ENCODE measurements around the gene SCG5.

SCG5 gene

GRCh38 chr15:32721596-32721995, 80.1 kb downstream of the SCG5 start:
- Histone ChIP-seq H3K27me3 (replicated peaks in 2 of 5; ENCODE audit: control insufficient read depth in 4 of 5, insufficient read depth in 5 of 5, low read length in 4 of 5) (peaks cover 6 to 50% (median 26%) of the 10 kb centered on the region in 5 experiments), H3K4me1 (ENCODE audit: control extremely low read depth in 1 of 4, control insufficient read depth in 4 of 4, insufficient read depth in 4 of 4, low read length in 3 of 4) (peaks cover 3 to 29% (median 26%) of the 10 kb centered on the region in 4 experiments), H3K36me3 (ENCODE audit: control insufficient read depth in 4 of 4, insufficient read depth in 4 of 4, low read length in 3 of 4) (no peaks in the 10 kb centered on the region), H3K27ac (ENCODE audit: insufficient read depth in 1 of 2, low read depth in 1 of 2, low read length in 2 of 2, poor library complexity in 1 of 2, severe bottlenecking in 2 of 2) (no peak overlapping the region), H3K9me3 (ENCODE audit: control extremely low read depth in 1 of 5, control insufficient read depth in 4 of 5, insufficient read depth in 2 of 5, low read depth in 1 of 5, low read length in 4 of 5) (no peaks in the 10 kb centered on the region), H3K4me3 (ENCODE audit: control insufficient read depth in 1 of 7, extremely low read depth in 1 of 7, insufficient read depth in 4 of 7, low read depth in 2 of 7, low read length in 6 of 7) (no peak overlapping the region)
- ChIA-PET CTCF (no interaction called here), POLR2A (no interaction called here)
- 90% methylated on average over 5 of the region's 6 CpGs for WGBS (ENCODE audit: insufficient coverage)
- DNase-seq = no peak

DNA sequence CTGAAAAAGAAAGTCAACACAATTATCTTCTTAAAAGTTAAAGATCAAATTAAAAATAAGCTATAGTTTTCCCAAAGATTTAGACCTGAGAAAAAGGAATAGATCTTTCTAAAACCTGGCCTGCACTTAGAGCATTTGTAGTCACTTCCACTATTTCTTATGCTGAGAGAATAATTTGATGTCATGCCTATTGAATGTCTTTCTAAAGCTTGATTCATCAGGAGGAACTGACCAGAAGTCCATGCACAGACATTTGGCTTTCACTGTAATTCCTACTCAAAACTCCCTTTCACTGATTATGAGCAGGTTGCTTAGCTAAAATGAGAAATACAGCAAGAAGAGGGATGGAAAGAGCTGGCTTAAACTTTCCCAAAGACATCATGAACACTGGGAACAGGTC, 80.6 kb downstream of the SCG5 start:
- H3K36me3 ChIP-seq (ENCODE audit: control insufficient read depth in 4 of 4, insufficient read depth in 4 of 4, low read length in 3 of 4) = no peaks in the 10 kb centered on the region
- ChIA-PET CTCF (no interaction called here), POLR2A (no interaction called here)
- H3K9me3 ChIP-seq (ENCODE audit: control extremely low read depth in 1 of 5, control insufficient read depth in 4 of 5, insufficient read depth in 2 of 5, low read depth in 1 of 5, low read length in 4 of 5) = no peaks in the 10 kb centered on the region
- H3K4me3 ChIP-seq (ENCODE audit: control insufficient read depth in 1 of 7, extremely low read depth in 1 of 7, insufficient read depth in 4 of 7, low read depth in 2 of 7, low read length in 6 of 7) = no peak overlapping the region
- H3K27ac ChIP-seq (ENCODE audit: insufficient read depth in 1 of 2, low read depth in 1 of 2, low read length in 2 of 2, poor library complexity in 1 of 2, severe bottlenecking in 2 of 2) = no peak overlapping the region
- peaks cover 2 to 45% (median 21%) of the 10 kb centered on the region in 5 experiments for H3K27me3 ChIP-seq (replicated peaks in 2 of 5; ENCODE audit: control insufficient read depth in 4 of 5, insufficient read depth in 5 of 5, low read length in 4 of 5)
- peaks cover 0 to 24% (median 22%) of the 10 kb centered on the region in 4 experiments for H3K4me1 ChIP-seq (ENCODE audit: control extremely low read depth in 1 of 4, control insufficient read depth in 4 of 4, insufficient read depth in 4 of 4, low read length in 3 of 4)
- no peak for DNase-seq

- H3K36me3 ChIP-seq (ENCODE audit: control insufficient read depth in 4 of 4, insufficient read depth in 4 of 4, low read length in 3 of 4) = no peaks in the 10 kb centered on the region
- no CpG with 5 or more reads among the region's 2 CpGs for WGBS (ENCODE audit: insufficient coverage)
- peak in 1 of 3 donors; percentile 21 for DNase-seq
- no peak overlapping the region for H3K4me3 ChIP-seq (ENCODE audit: control insufficient read depth in 1 of 7, extremely low read depth in 1 of 7, insufficient read depth in 4 of 7, low read depth in 2 of 7, low read length in 6 of 7)
- H3K4me1 ChIP-seq (ENCODE audit: control extremely low read depth in 1 of 4, control insufficient read depth in 4 of 4, insufficient read depth in 4 of 4, low read length in 3 of 4) = peaks cover 0 to 13% (median 11%) of the 10 kb centered on the region in 4 experiments
- no peak overlapping the region for H3K27ac ChIP-seq (ENCODE audit: insufficient read depth in 1 of 2, low read depth in 1 of 2, low read length in 2 of 2, poor library complexity in 1 of 2, severe bottlenecking in 2 of 2)
- POLR2A ChIA-PET = no interaction called here
- peaks cover 2 to 32% (median 17%) of the 10 kb centered on the region in 5 experiments for H3K27me3 ChIP-seq (replicated peaks in 2 of 5; ENCODE audit: control insufficient read depth in 4 of 5, insufficient read depth in 5 of 5, low read length in 4 of 5)
- CTCF ChIA-PET = no interaction called here
- no peaks in the 10 kb centered on the region for H3K9me3 ChIP-seq (ENCODE audit: control extremely low read depth in 1 of 5, control insufficient read depth in 4 of 5, insufficient read depth in 2 of 5, low read depth in 1 of 5, low read length in 4 of 5)
These were observed 81.8 kb downstream of the SCG5 start for GRCh38 chr15:32723171-32723948.

GRCh38 chr15:32729700-32730395, 88.3 kb downstream of the SCG5 start:
- Histone ChIP-seq H3K27me3 (replicated peaks in 2 of 5; ENCODE audit: control insufficient read depth in 4 of 5, insufficient read depth in 5 of 5, low read length in 4 of 5) (peaks cover 0 to 7% (median 3%) of the 10 kb centered on the region in 5 experiments), H3K9me3 (ENCODE audit: control extremely low read depth in 1 of 5, control insufficient read depth in 4 of 5, insufficient read depth in 2 of 5, low read depth in 1 of 5, low read length in 4 of 5) (no peaks in the 10 kb centered on the region), H3K4me1 (ENCODE audit: control extremely low read depth in 1 of 4, control insufficient read depth in 4 of 4, insufficient read depth in 4 of 4, low read length in 3 of 4) (peaks cover 0 to 8% (median 0%) of the 10 kb centered on the region in 4 experiments), H3K36me3 (ENCODE audit: control insufficient read depth in 4 of 4, insufficient read depth in 4 of 4, low read length in 3 of 4) (no peaks in the 10 kb centered on the region), H3K4me3 (ENCODE audit: control insufficient read depth in 1 of 7, extremely low read depth in 1 of 7, insufficient read depth in 4 of 7, low read depth in 2 of 7, low read length in 6 of 7) (no peak overlapping the region), H3K27ac (ENCODE audit: insufficient read depth in 1 of 2, low read depth in 1 of 2, low read length in 2 of 2, poor library complexity in 1 of 2, severe bottlenecking in 2 of 2) (no peak overlapping the region)
- 94% methylated on average over 2 of the region's 10 CpGs for WGBS (ENCODE audit: insufficient coverage)
- ChIA-PET CTCF (no interaction called here), POLR2A (no interaction called here)
- DNase-seq = no peak

- 60% methylated on average over 20 of the region's 27 CpGs for WGBS (ENCODE audit: insufficient coverage)
- DNase-seq = peak; percentile 10 to 52 (median 46)
- no peak overlapping the region for H3K27ac ChIP-seq (ENCODE audit: insufficient read depth in 1 of 2, low read depth in 1 of 2, low read length in 2 of 2, poor library complexity in 1 of 2, severe bottlenecking in 2 of 2)
These were observed 89.5 kb downstream of the SCG5 start for GRCh38 chr15:32730677-32731654.

DNA sequence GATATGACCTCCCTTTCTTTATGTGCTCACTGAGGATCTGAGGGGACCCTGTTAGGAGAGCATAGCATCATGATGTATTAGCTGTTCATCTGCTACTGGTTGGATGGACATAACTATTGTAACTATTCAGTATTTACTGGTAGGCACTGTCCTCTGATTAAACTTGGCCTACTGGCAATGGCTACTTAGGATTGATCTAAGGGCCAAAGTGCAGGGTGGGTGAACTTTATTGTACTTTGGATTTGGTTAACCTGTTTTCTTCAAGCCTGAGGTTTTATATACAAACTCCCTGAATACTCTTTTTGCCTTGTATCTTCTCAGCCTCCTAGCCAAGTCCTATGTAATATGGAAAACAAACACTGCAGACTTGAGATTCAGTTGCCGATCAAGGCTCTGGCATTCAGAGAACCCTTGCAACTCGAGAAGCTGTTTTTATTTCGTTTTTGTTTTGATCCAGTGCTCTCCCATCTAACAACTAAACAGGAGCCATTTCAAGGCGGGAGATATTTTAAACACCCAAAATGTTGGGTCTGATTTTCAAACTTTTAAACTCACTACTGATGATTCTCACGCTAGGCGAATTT, 91.2 kb downstream of the SCG5 start:
- peaks cover 0 to 8% (median 0%) of the 10 kb centered on the region in 4 experiments for H3K4me1 ChIP-seq (ENCODE audit: control extremely low read depth in 1 of 4, control insufficient read depth in 4 of 4, insufficient read depth in 4 of 4, low read length in 3 of 4)
- CTCF ChIA-PET = no interaction called here
- no peaks in the 10 kb centered on the region for H3K36me3 ChIP-seq (ENCODE audit: control insufficient read depth in 4 of 4, insufficient read depth in 4 of 4, low read length in 3 of 4)
- H3K27me3 ChIP-seq (replicated peaks in 2 of 5; ENCODE audit: control insufficient read depth in 4 of 5, insufficient read depth in 5 of 5, low read length in 4 of 5) = peaks cover 0 to 8% (median 3%) of the 10 kb centered on the region in 5 experiments
- 94% methylated on average over 3 of the region's 6 CpGs for WGBS (ENCODE audit: insufficient coverage)
- H3K27ac ChIP-seq (ENCODE audit: insufficient read depth in 1 of 2, low read depth in 1 of 2, low read length in 2 of 2, poor library complexity in 1 of 2, severe bottlenecking in 2 of 2) = no peak overlapping the region
- POLR2A ChIA-PET = no interaction called here
- H3K9me3 ChIP-seq (ENCODE audit: control extremely low read depth in 1 of 5, control insufficient read depth in 4 of 5, insufficient read depth in 2 of 5, low read depth in 1 of 5, low read length in 4 of 5) = no peaks in the 10 kb centered on the region
- no peak for DNase-seq
- no peak overlapping the region for H3K4me3 ChIP-seq (ENCODE audit: control insufficient read depth in 1 of 7, extremely low read depth in 1 of 7, insufficient read depth in 4 of 7, low read depth in 2 of 7, low read length in 6 of 7)

More at GRCh38 chr15:32730677-32731654, 89.5 kb downstream of the SCG5 start:
- Histone ChIP-seq H3K4me3 (ENCODE audit: control insufficient read depth in 1 of 7, extremely low read depth in 1 of 7, insufficient read depth in 4 of 7, low read depth in 2 of 7, low read length in 6 of 7) (peak overlapping the region in 1 of 7 experiments; percentile 2), H3K4me1 (ENCODE audit: control extremely low read depth in 1 of 4, control insufficient read depth in 4 of 4, insufficient read depth in 4 of 4, low read length in 3 of 4) (peaks cover 0 to 8% (median 0%) of the 10 kb centered on the region in 4 experiments), H3K9me3 (ENCODE audit: control extremely low read depth in 1 of 5, control insufficient read depth in 4 of 5, insufficient read depth in 2 of 5, low read depth in 1 of 5, low read length in 4 of 5) (no peaks in the 10 kb centered on the region), H3K36me3 (ENCODE audit: control insufficient read depth in 4 of 4, insufficient read depth in 4 of 4, low read length in 3 of 4) (no peaks in the 10 kb centered on the region), H3K27me3 (replicated peaks in 2 of 5; ENCODE audit: control insufficient read depth in 4 of 5, insufficient read depth in 5 of 5, low read length in 4 of 5) (peaks cover 0 to 8% (median 3%) of the 10 kb centered on the region in 5 experiments)
- ChIA-PET POLR2A (no interaction called here), CTCF (no interaction called here)

All from common myeloid progenitor, CD34-positive (primary cell).